LNCaP clone FGC (cell line): ENCODE results near the gene KRTAP15-1.

Experiments
- DNase-seq: peaks from one replicate; pipeline ENCODE4 v3.0.0-alpha.2; 2011; ENCODE audit warnings: low read depth
- H3K4me3 ChIP-seq: 2 replicates; pipeline ENCODE4 v1.5.1; 2011; ENCODE audit warnings: mild to moderate bottlenecking, low read depth, low read length, control low read depth
- CTCF ChIP-seq: IDR thresholded peaks from 2 replicates; pipeline ENCODE4 v1.5.1; 2012; ENCODE audit warnings: mild to moderate bottlenecking; ENCODE audit not compliant: control insufficient read depth, insufficient read depth; ENCODE audit errors: extremely low read depth

KRTAP15-1 gene

DNA sequence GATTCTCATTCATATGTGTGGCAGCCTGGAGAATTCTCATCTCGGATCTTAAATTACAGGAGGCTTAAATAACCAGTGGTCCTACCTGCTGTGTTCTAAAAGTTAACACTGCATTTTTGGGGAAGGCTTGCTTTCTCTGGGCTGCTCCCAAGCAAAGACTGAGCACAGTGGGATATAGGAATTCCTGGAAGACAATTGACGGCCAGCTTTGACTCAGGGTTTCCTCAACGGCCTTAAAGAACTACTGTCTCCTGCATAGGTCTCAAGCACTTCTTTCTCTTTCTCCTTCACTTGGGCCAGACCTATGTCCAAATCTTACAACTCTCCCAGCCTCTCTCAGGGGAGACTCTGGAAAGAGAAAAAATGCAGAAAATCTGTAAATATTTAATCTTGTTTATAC, 13.3 kb upstream of the KRTAP15-1 start:
- TF ChIP-seq CTCF: no peak
- no peak for DNase-seq
- no peak overlapping the region for H3K4me3 ChIP-seq

DNA sequence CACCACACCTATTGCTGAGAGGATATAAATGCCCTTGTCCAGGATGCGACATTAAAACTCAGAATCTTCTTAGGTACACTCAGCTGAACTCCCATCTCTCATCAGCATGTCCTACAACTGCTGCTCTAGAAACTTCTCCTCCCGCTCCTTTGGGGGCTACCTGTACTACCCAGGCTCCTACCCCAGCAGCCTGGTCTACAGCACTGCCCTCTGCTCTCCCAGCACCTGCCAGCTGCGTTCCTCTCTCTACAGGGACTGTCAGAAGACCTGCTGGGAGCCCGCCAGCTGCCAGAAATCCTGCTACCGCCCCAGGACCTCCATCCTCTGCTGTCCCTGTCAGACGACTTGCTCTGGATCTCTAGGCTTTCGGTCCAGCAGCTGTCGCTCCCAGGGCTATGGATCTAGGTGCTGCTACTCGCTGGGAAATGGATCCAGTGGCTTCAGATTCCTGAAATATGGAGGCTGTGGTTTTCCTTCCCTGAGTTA, 9.9 kb upstream of the KRTAP15-1 start, which contains the start of gene KRTAP13-4:
Gene KRTAP13-4, plus strand, starts transcription at position 51 of the 486 bp plus-strand sequence. Its CDS starts 56 bp downstream, at position 107.
- no peak within 1 kb of the TSS for H3K4me3 ChIP-seq
- no peak for DNase-seq
- no peak for TF ChIP-seq CTCF

- H3K4me3 ChIP-seq: no peak overlapping the region
- TF ChIP-seq CTCF: peak; percentile 58
- DNase-seq: no peak
Measured at GRCh38 chr21:30434033-30434631, 5.9 kb upstream of the KRTAP15-1 start.

- no peak for TF ChIP-seq CTCF
- DNase-seq: peak; percentile 66
- H3K4me3 ChIP-seq: no peak overlapping the region
Measured at GRCh38 chr21:30437010-30437565, 3.0 kb upstream of the KRTAP15-1 start.

GRCh38 chr21:30443226-30443625, 3.2 kb downstream of the KRTAP15-1 start:
- TF ChIP-seq CTCF: no peak
- DNase-seq: peak; percentile 88
- H3K4me3 ChIP-seq: no peak overlapping the region

GRCh38 chr21:30444204-30444603, 4.1 kb downstream of the KRTAP15-1 start:
- no peak for DNase-seq
- 0 out of 2 replicates have a peak, but pooled peaks have one; percentile 7 for TF ChIP-seq CTCF

More at GRCh38 chr21:30444204-30444603, 4.1 kb downstream of the KRTAP15-1 start:
- no peak overlapping the region for H3K4me3 ChIP-seq
